ENCODE data around the gene EREG. TPM values are rescaled to one million over a fixed set of nuclear protein-coding genes. Genes with fewer than 3 reads are reported as not detected.

Gene EREG
- total and polyA plus RNA-seq, 2 of the 8 experiments (the other 6 are each of a cell fraction or from before 2014, with no cell fraction given): not detected

DNA sequence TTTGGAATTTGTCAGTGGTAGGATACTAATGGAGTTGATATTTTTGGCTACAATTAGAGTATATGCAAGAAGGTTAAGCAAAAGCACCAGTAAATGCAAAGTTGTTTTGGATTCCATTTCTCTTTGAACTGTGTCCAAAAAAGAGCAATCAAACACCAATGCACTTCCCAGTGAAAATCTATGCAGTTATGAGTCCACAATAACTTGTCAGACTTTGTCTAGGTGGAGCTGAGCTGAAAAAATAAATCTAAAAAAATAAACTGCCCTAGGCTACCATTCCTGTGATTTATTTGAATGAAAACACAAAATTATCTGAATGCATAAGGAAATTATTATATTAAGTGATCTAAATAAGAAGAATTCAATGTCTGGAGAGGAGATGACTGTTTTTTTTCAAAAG, 42.9 kb downstream of the EREG start:
- H3K27ac ChIP-seq (ENCODE audit: low read depth, low read length): no peak overlapping the region
- CTCF ChIA-PET (ENCODE audit: partially characterized antibody): no interaction called here
- no peak overlapping the region for H3K4me3 ChIP-seq (ENCODE audit: extremely low read depth in 1 of 4, insufficient read depth in 2 of 4, low read depth in 3 of 4, low read length in 4 of 4)
- H3K23me2 ChIP-seq (ENCODE audit: low read depth, low read length): no peaks in the 10 kb centered on the region; the same call in 1 of the 2 replicates
- H3K4me2 ChIP-seq (ENCODE audit: insufficient read depth in 1 of 2, low read depth in 2 of 2, low read length in 2 of 2): no peak overlapping the region
- no peak overlapping the region for H3K23ac ChIP-seq (ENCODE audit: insufficient read length)
- no peaks in the 10 kb centered on the region for H3K9me3 ChIP-seq (ENCODE audit: insufficient read depth in 2 of 2, low read depth in 1 of 2, low read length in 1 of 2)
- no peaks in the 10 kb centered on the region for H3K79me2 ChIP-seq (ENCODE audit: control insufficient read depth in 1 of 2, insufficient read depth in 2 of 2, low read length in 2 of 2)
- H4K20me1 ChIP-seq (replicated peaks in 1 of 2; ENCODE audit: control insufficient read depth in 1 of 2, insufficient read depth in 2 of 2, low read length in 2 of 2): no peaks in the 10 kb centered on the region
- H3K14ac ChIP-seq (ENCODE audit: insufficient read length): no peak overlapping the region
- no peak overlapping the region for H2BK5ac ChIP-seq (ENCODE audit: low read depth, low read length)
- H3K4me1 ChIP-seq (replicated peaks in 1 of 4; ENCODE audit: control insufficient read depth in 3 of 4, insufficient read depth in 4 of 4, low read length in 3 of 4): 0 out of 7 replicates have a peak, but pooled peaks cover 0 to 3% (median 0%) of the 10 kb centered on the region in 4 experiments
- H2AFZ ChIP-seq (ENCODE audit: low read length): no peak overlapping the region
- no peak for TF ChIP-seq MAX (IDR thresholded peaks at IDR 0.05)
- no peak overlapping the region for H3K18ac ChIP-seq (ENCODE audit: extremely low read depth, low read length)
- no peak overlapping the region for H4K5ac ChIP-seq (ENCODE audit: insufficient read length, low read depth, low read length)
- no peaks in the 10 kb centered on the region for H3K79me1 ChIP-seq (ENCODE audit: low read depth, low read length)
- DNase-seq (ENCODE audit: low read depth in 1 of 2, low spot score in 2 of 2) (no peak), FAIRE-seq (no peak)
- POLR2A ChIA-PET (ENCODE audit: partially characterized antibody): no interaction called here
- no peak overlapping the region for H2BK20ac ChIP-seq (ENCODE audit: low read length)
- H3K9ac ChIP-seq (replicated peaks in 1 of 4; ENCODE audit: extremely low read depth in 1 of 4, low read depth in 3 of 4, low read length in 3 of 4): no peak overlapping the region
- H3K36me3 ChIP-seq (ENCODE audit: control insufficient read depth in 2 of 4, insufficient read depth in 4 of 4, low read length in 3 of 4): peaks cover 0 to 2% (median 0%) of the 10 kb centered on the region in 4 experiments; a peak in 1 of 8 replicates
- no peak overlapping the region for H3K4ac ChIP-seq (replicated peaks; ENCODE audit: insufficient read length, low read depth, low read length)
- no peak overlapping the region for H2AK5ac ChIP-seq (ENCODE audit: low read depth, low read length)
- no peaks in the 10 kb centered on the region for H3K27me3 ChIP-seq (replicated peaks in 1 of 4; ENCODE audit: control insufficient read depth in 3 of 4, extremely low read depth in 1 of 4, insufficient read depth in 3 of 4, low read length in 3 of 4)
- H2BK15ac ChIP-seq (ENCODE audit: low read length): no peak overlapping the region
- no peak overlapping the region for H4K91ac ChIP-seq (replicated peaks; ENCODE audit: insufficient read length, low read length)
- H2BK12ac ChIP-seq (ENCODE audit: low read depth, low read length): no peak overlapping the region
- no peak overlapping the region for H4K8ac ChIP-seq (ENCODE audit: extremely low read depth, insufficient read depth, low read length)
- H3K56ac ChIP-seq (replicated peaks; ENCODE audit: insufficient read length, low read depth, low read length): no peak overlapping the region
- no peak overlapping the region for H2BK120ac ChIP-seq (replicated peaks; ENCODE audit: low read depth, low read length)
